K562 (cell line): ENCODE data around the gene TIPARP. TPM values are rescaled to one million over a fixed set of nuclear protein-coding genes. Genes with fewer than 3 reads are reported as not detected.

ENCODE experiments used
- ADNP ChIP-seq: fragments of 200-800 bp; sonication (Bioruptor generic); IDR thresholded peaks from 2 replicates; pipeline ENCODE4 v1.6.1; 2016; ENCODE audit warnings: missing genetic modification characterization, missing compliant biosample characterization
- ATF7 ChIP-seq: fragments of 450-650 bp; IDR thresholded peaks from 2 replicates; pipeline ENCODE4 v1.7.1; 2014; ENCODE audit warnings: mild to moderate bottlenecking, moderate library complexity
- polyA plus RNA-seq, 8 experiments: library from polyadenylated mRNA; depleted of rRNA in 4 of 8; stranded (reverse) in 5 of 8; unstranded in 3 of 8; fragments of >200 nt; fragmentation: Nextera tagmentation in 2 of 8; fragmentation: Illumina TruSeq in 1 of 8; extraction: Ambion mirVana in 2 of 8; extraction: Trizol in 1 of 8; gene quantifications; 2 replicates each; pipeline versions ENCODE4 v1.2.1 to v1.2.3, GENCODE V29; 2011 to 2014; ENCODE audit warnings: inconsistent platforms in 1 of 8, missing spikeins in 1 of 8
- total RNA-seq, 7 experiments: library from RNA; depleted of rRNA in 6 of 7; stranded (reverse); fragments of >200 nt in 6 of 7; fragmentation: Illumina TruSeq in 2 of 7; extraction: Trizol in 2 of 7; gene quantifications; 2 replicates each; pipeline versions ENCODE4 v1.2.1 to v1.2.3, GENCODE V29; 2011 to 2021; ENCODE audit warnings: low replicate concordance in 1 of 7
- TF ChIP-seq, protein P1 (sequence below), 2 experiments: fragments of 250-450 bp in 1 of 2; fragments of 450-650 bp in 1 of 2; sonication (Bioruptor Pico) in 1 of 2; IDR thresholded peaks; 2 replicates each; pipeline versions ENCODE4 v1.6.1 to v1.8.0; 2016 to 2021; ENCODE audit warnings: mild to moderate bottlenecking in 2 of 2, moderate library complexity in 2 of 2, missing compliant biosample characterization in 1 of 2, missing genetic modification characterization in 1 of 2
- TF ChIP-seq, protein P2 (sequence below): fragments of 450-650 bp; IDR thresholded peaks from 2 replicates; pipeline ENCODE4 v1.6.1; 2018; ENCODE audit warnings: mild to moderate bottlenecking, low read depth; ENCODE audit not compliant: partially characterized antibody

The TIPARP gene
- total and polyA plus RNA-seq, 9 of the 15 experiments (the other 6 are each of a cell fraction or from before 2014, with no cell fraction given), result 2.4 to 29.4 (median 15.1) TPM

DNA sequence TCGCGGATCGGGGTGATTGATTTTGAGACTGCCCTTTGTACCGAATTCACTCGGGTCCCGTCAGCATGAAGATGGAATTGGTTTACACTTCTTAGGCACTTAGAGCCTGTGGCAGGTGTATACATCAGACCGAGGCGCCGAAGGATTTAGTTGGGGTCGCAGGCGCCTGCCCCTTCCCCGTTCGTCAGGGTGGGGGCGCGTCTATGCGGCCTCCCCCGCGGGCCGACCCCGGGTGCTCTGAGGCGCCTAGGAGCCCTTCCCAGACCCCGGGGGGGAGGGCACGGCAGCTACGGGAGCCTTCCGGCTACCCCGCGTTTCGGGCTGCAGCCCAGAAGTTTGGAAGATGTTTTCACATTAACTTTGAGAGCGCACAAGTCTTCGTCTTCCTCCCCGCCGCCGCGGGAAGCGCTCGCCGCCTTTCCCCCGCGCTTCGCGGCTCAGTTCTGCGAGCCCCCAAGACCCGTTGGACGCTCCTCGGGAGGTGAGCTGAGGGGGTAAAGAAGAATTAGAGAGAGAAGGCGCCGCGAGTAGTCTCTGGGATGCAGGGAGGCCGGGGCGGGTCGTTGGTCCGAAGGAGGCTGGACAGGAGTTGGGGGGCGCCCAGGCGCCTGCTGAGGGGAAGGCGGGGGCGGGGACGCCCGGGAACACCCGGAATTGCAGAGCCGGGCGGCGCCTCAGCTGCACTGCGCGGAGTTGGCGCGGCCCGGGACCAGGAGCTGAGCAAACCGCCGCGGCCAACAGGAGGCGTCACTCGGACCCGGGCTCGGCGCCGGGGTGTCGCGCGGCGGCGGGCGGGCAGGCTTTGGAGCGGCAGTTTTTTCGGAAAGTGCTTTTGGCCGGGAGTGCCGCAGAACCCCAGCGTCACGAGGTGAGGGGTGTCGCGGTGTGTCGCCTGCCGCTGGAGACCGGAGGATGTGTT lies 780 bp downstream of the TIPARP start (continued):
- TF ChIP-seq, protein P1, sequence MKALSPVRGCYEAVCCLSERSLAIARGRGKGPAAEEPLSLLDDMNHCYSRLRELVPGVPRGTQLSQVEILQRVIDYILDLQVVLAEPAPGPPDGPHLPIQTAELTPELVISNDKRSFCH (CRISPR knock-in tag; IDR thresholded peaks at IDR 0.05), result no peak
- TF ChIP-seq, protein P1 (tag; IDR thresholded peaks at IDR 0.05), result no peak
- TF ChIP-seq ADNP (tag) (peak; percentile 99), ATF7 (peak; percentile 17; the same call in 1 of the 2 replicates)
- TF ChIP-seq, protein P2, sequence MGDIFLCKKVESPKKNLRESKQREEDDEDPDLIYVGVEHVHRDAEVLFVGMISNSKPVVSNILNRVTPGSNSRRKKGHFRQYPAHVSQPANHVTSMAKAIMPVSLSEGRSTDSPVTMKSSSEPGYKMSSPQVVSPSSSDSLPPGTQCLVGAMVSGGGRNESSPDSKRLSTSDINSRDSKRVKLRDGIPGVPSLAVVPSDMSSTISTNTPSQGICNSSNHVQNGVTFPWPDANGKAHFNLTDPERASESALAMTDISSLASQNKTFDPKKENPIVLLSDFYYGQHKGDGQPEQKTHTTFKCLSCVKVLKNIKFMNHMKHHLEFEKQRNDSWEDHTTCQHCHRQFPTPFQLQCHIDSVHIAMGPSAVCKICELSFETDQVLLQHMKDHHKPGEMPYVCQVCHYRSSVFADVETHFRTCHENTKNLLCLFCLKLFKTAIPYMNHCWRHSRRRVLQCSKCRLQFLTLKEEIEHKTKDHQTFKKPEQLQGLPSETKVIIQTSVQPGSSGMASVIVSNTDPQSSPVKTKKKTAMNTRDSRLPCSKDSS, result no peak
- TF ChIP-seq, all 486 proteins: peak for 49
